GM12873 (cell line): ENCODE measurements around the gene FBLIM1.
A peak's percentile ranks its signal among the peaks of the same experiment; 100 is the strongest.

Experiments
- TF ChIP-seq, protein P1 (sequence below): IDR thresholded peaks from 2 replicates; pipeline ENCODE4 v1.5.1; 2012; ENCODE audit warnings: low read depth, mild to moderate bottlenecking, moderate library complexity, low read length, control low read depth; ENCODE audit not compliant: insufficient read depth; ENCODE audit errors: missing control alignments

Gene FBLIM1

DNA sequence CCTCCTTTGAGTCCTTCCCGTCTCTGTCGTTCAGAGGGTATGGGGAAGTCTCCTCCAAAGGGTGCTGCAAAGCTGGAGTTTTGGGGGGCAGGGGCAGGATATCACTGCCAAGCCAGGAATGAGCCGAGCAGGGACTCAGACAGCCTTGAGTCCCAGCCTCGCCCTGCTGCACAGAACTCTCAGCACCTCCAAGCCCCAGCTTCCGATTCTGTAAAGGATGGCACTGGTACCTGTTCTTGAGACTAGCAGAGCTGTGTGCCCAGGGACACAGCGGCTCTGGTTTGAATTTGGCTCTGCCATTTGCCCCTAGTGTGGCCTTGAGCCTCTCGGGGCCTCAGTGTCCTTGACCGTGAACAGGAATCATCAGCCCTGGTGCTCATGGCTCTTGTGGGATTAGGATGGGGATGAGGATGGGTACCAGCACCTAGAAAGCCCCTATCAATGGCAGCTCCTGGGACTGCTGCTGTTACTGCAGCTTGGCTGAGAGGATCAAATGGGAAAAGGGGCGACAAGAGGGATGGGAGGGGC, 1.5 kb upstream of the FBLIM1 start:
- TF ChIP-seq, protein P1, sequence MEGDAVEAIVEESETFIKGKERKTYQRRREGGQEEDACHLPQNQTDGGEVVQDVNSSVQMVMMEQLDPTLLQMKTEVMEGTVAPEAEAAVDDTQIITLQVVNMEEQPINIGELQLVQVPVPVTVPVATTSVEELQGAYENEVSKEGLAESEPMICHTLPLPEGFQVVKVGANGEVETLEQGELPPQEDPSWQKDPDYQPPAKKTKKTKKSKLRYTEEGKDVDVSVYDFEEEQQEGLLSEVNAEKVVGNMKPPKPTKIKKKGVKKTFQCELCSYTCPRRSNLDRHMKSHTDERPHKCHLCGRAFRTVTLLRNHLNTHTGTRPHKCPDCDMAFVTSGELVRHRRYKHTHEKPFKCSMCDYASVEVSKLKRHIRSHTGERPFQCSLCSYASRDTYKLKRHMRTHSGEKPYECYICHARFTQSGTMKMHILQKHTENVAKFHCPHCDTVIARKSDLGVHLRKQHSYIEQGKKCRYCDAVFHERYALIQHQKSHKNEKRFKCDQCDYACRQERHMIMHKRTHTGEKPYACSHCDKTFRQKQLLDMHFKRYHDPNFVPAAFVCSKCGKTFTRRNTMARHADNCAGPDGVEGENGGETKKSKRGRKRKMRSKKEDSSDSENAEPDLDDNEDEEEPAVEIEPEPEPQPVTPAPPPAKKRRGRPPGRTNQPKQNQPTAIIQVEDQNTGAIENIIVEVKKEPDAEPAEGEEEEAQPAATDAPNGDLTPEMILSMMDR: no peak

DNA sequence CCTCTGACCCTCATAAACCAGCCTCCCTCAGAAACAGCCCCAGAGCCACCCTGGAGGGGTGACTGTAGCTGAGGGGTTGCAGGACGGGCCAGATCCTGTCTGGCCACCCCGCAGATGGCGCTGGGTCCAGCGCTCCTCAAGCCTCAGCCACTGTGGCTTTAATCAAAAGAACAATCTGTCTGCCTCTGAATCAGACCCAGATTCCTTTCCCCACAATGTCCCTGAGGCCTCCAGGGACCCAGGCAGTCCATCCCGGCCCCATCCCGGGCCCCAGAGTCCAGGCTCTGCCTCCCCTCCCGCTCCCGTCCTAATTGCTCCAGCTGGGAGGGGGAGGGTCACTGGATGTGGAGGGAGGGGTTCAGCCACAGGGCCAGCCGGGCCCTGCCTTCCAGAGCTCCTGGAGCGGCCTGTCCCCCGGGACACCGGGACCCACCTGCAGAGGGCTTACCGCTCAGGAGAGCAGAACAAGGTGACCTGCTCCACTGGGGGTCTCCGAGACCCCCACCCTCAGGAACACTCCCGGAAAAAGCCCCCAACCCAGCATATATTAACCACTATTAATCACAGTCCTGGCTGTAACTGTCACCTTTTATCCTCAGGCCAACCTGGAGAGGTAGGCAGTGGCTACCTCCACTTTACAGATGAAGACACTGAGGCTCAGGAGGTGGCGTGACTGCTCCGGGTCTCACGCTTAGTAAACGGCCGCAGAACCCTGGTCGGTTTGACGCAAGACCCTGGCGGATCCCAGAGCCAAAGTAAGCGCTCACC, 836 bp upstream of the FBLIM1 start:
- TF ChIP-seq, protein P1: no peak

DNA sequence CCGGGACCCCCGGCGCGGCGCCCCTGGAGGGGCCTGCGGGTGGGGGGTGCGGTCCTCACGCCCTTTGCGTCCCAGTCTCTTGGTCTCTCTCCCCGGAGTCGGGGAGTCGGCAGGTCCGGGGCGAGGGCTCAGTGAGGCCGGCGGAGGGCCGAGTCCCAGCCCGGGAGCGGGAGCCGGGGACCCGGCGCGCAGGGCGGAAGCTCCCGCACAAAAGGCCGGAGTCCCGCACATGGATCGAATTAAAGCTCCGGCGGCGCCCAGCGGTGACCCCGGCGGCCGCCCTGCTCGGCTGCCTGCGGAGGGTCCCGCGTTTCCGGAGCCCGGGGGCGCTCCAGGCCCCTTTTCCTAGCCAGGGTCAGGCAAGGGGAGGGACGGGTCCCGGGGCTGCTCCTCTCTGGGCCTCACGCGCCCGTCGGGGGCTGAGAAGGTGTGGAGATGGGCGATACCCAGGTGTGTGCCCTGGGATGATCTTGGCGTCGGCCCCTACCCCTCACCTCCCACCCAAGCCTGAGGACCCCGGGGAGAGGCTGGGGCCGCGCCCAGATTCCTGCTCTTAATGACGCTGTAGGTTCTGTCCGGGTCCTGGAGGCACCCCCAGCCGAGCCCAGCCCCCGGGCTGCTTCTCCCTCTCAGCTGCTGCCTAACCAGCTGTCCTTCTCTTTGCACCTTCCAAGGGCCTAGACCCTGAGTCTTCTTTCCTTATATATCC, 512 bp downstream of the FBLIM1 start:
- TF ChIP-seq, protein P1: no peak

DNA sequence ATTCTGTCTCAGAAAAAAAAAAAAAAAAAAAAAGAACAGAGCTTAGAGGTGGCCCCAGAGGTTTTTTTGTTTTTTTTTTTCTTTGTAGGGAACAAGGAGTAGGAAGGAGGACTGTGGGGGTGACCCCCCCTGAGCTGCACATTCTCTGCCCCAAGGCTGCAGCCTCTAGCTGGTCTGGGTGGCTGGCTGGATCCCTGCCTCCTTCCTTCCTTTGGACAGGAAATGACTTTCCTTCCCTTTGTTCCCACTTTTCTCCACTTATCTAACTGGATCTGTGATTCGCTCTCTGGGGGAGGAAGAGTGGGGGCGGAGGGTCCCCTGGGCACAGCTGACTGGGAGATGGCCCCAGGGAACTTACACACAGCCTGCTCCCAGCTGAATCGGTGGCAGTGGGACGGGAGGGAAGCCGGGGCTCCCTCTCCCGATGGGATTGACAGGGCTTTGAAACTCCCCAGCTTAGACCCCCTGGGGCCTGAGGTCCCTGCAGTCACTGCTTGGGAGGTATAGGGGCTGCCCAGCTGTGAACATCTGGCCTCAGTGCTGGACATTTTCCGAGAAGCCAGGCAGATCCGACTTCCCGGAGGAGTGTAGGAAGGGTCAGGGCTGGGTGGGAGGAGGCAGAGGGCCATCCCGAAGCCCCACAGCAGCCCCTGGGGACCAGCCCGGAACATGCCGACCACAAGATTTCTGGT, 2.1 kb downstream of the FBLIM1 start:
- TF ChIP-seq, protein P1: no peak

DNA sequence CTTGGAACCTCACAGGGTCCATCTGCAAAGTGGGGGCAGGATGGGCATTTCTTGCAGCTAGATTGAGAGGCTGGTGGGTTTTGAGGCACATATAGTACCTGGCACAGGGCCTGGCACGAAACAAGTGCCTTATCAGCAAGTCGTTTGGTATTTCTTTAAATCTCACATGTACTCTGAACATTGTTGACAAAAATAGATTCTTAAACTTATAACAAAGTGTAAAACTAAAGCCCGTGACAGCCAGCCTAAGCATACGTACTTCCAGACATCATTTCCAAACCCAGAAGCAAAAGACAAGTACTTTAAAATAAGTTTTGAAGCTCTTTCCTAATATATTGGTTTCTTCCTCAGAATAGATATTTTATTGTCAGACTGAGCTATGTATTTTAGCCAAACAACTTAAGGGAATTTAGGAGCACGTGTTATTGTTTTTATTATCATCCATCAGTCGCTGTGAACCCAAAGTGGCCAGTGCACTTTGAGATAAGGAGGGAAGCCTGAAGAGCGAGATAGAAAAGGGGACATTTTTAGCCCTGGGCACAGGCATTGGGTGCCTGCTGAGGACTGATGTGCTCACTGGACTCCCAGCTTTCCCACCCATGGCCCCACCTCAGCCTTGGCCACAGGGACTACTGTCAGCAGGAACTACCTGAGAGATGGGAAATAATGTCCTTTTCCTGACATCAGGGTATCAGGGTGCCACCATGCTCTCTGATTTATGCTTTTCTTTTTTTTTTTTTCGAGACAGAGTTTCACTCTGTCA, 3.0 kb downstream of the FBLIM1 start:
- TF ChIP-seq, protein P1: no peak

DNA sequence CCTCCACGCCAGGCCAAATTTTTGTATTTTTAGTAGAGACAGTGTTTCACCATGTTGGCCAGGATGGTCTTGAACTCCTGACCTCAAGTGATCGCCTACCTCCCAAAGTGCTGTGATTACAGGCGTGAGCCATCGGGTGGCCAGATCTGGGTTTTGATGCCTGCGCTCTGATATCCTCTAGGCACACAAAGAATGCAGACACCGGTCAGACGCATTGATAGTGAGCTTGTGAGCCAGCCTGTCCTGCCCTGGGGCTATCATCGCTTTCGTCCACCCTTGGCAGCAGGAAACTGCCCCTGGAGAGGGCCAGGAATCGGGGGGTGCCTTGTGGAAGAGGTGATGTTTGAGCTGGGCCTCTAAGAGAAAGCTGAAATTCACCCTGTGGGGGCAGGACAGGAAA, 4.0 kb downstream of the FBLIM1 start:
- TF ChIP-seq, protein P1: peak; percentile 2
